ENCODE measurements around the gene SPOCK1. TPM values are rescaled to one million over a fixed set of nuclear protein-coding genes. Genes with fewer than 3 reads are reported as not detected.

SPOCK1 gene
- total RNA-seq, 2 donors from 2014 or later, result not detected

DNA sequence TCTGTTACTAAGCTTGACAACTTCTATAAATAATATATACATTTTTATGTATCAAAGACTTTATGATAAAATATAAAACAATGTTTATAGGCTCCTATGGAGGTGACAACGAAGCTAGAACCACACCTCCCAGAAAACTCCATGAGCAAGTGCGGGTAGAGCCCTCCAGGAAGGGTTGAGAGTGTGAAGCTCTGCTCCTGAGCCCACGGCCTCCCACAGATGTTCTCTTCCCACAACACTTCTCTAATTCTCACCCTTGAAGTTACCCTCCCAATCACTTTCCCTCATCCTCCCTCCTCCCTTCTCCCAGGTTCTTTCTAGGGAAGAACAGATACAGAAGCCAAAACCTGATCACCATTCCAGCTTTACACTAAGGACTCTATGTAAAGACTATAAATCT is 427.6 kb downstream of the SPOCK1 start:
- Mint-ChIP-seq H3K4me1 (ENCODE audit: low read depth) (no peaks in the 10 kb centered on the region), H3K4me3 (no peak overlapping the region)

DNA sequence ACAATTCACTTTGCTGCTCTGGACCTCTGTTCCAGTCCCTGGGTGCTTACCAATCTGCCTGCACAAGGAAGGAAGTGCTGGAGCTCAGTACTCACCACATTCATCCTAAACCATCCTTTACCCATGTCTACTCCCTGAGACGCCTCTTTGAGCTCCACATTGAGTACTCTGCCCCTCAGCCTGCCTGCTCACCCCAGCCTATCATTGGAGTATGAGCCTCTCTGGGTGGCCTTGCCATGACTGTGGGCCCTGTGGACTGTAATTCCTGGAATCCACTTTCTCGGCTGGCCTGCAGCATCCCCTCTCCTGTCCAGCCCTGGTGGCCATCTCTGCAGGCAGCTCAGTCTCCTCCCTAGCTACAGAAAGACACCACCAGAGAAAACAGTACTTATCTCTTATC is 428.6 kb downstream of the SPOCK1 start:
- no peaks in the 10 kb centered on the region for H3K36me3 Mint-ChIP-seq (ENCODE audit: insufficient read depth in 2 of 2)
- H3K27ac Mint-ChIP-seq, result no peak overlapping the region
- no peaks in the 10 kb centered on the region for H3K27me3 Mint-ChIP-seq (ENCODE audit: low read depth)
- H3K4me1 Mint-ChIP-seq (ENCODE audit: low read depth), result no peaks in the 10 kb centered on the region
- DNase-seq (no peak), ATAC-seq (replicated peaks in 1 of 2) (no peak)
- H3K4me3 Mint-ChIP-seq, result no peak overlapping the region
- peaks cover 0 to 2% of the 10 kb centered on the region in 2 donors for H3K9me3 Mint-ChIP-seq

More for the DNA sequence above, 427.6 kb downstream of the SPOCK1 start:
- H3K27me3 Mint-ChIP-seq (ENCODE audit: low read depth), result no peaks in the 10 kb centered on the region
- no peaks in the 10 kb centered on the region for H3K36me3 Mint-ChIP-seq (ENCODE audit: insufficient read depth in 2 of 2)
- DNase-seq, result no peak
- H3K9me3 Mint-ChIP-seq, result peaks cover 0 to 2% of the 10 kb centered on the region in 2 donors
- ATAC-seq (replicated peaks in 1 of 2), result no peak
- H3K27ac Mint-ChIP-seq, result no peak overlapping the region

DNA sequence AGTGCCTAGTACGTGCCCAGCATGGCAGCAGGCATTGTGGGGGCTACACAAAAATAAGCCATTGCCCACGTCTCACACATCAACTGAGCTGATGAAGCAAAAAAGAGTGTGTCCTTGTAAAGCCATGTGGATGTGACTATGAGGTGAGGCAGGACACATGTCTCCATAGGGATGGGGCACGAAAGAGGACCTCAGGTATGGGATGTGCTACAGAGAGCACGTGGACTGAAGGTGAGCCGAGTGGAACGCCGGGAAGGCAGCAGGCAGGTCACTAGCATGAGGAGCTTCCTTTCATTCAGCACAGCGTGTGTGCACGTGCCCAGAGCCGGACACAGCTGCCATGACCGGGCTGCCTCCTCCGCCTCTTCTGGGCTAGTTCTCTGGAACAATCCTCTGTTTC is 429.8 kb downstream of the SPOCK1 start:
- no peak for ATAC-seq (replicated peaks in 1 of 2)
- Mint-ChIP-seq H3K27me3 (ENCODE audit: low read depth) (no peaks in the 10 kb centered on the region), H3K4me1 (ENCODE audit: low read depth) (no peaks in the 10 kb centered on the region), H3K27ac (no peak overlapping the region), H3K36me3 (ENCODE audit: insufficient read depth in 2 of 2) (no peaks in the 10 kb centered on the region), H3K9me3 (peaks cover 0 to 2% of the 10 kb centered on the region in 2 donors), H3K4me3 (no peak overlapping the region)
- DNase-seq, result no peak

DNA sequence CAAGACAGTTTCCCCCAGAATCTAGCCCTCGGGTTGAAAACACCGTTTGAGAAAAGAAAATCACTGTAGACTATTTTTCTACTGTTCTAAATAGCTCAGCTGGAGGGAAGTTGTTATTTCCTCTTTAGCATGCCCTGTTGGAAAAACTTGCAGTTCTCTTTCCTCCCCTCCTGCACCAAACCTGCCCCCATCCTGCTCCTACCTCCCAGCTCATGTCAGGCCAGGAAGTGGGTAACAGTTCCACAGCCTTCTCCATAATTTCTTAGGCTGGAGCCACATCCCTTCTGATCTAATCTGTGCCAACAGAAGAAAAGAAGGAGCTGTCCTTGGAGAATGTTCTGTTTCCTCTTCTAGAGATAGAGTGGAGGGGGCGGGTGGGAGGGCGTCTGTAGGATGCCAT is 437.7 kb downstream of the SPOCK1 start:
- ATAC-seq (replicated peaks in 1 of 2) (no peak), DNase-seq (no peak)
- H3K27ac Mint-ChIP-seq, result no peak overlapping the region
- H3K27me3 Mint-ChIP-seq (ENCODE audit: low read depth), result no peaks in the 10 kb centered on the region
- H3K36me3 Mint-ChIP-seq (ENCODE audit: insufficient read depth in 2 of 2), result no peaks in the 10 kb centered on the region
- H3K4me3 Mint-ChIP-seq, result no peak overlapping the region
- H3K9me3 Mint-ChIP-seq, result no peaks in the 10 kb centered on the region
- no peaks in the 10 kb centered on the region for H3K4me1 Mint-ChIP-seq (ENCODE audit: low read depth)

DNA sequence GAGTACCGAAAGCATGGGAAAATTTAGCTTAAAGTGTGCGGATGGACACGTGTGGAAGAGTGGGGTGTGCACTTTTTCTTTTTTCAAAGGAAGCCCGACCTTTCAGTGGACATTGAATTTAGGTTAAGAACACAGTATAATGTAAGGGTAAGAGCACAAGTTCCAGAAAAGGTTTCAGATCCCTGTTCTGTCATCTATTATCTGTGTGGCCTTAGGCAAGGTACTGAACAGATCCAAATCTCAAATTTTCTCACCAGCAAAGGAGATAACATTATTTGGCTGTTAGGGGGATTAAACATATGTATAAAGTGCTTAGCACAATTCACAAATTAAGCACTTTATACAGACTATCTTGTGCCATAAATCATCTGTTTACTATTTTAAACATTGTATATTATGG is 441.0 kb downstream of the SPOCK1 start:
- ATAC-seq (replicated peaks in 1 of 2), result no peak
- DNase-seq, result no peak
- Mint-ChIP-seq H3K27ac (no peak overlapping the region), H3K4me1 (ENCODE audit: low read depth) (no peaks in the 10 kb centered on the region), H3K36me3 (ENCODE audit: insufficient read depth in 2 of 2) (no peaks in the 10 kb centered on the region), H3K4me3 (no peak overlapping the region), H3K27me3 (ENCODE audit: low read depth) (no peaks in the 10 kb centered on the region), H3K9me3 (no peaks in the 10 kb centered on the region)

DNA sequence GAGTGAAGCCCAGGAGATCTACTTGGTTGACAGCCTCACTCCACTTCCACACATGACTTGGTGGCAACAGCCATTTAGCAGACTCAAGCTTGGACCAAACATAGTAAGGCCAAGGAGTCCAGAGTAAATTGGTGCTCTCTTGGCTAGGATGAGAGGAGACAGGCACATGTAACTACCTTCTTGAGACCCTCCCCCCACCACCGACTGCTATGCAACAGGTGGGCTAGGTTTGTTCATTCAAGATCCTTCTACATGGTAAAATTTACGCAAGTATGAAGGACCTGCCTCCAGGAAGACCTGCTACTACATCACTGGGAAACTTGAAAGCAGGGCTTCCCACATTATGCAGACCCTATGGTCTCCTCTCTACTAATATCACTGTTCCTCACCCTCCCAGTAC is 442.4 kb downstream of the SPOCK1 start:
- DNase-seq (no peak), ATAC-seq (replicated peaks in 1 of 2) (no peak)
- H3K36me3 Mint-ChIP-seq (ENCODE audit: insufficient read depth in 2 of 2), result no peaks in the 10 kb centered on the region
- H3K27ac Mint-ChIP-seq, result no peak overlapping the region
- H3K4me3 Mint-ChIP-seq, result no peak overlapping the region
- no peaks in the 10 kb centered on the region for H3K4me1 Mint-ChIP-seq (ENCODE audit: low read depth)
- H3K27me3 Mint-ChIP-seq (ENCODE audit: low read depth), result no peaks in the 10 kb centered on the region
- H3K9me3 Mint-ChIP-seq, result no peaks in the 10 kb centered on the region

DNA sequence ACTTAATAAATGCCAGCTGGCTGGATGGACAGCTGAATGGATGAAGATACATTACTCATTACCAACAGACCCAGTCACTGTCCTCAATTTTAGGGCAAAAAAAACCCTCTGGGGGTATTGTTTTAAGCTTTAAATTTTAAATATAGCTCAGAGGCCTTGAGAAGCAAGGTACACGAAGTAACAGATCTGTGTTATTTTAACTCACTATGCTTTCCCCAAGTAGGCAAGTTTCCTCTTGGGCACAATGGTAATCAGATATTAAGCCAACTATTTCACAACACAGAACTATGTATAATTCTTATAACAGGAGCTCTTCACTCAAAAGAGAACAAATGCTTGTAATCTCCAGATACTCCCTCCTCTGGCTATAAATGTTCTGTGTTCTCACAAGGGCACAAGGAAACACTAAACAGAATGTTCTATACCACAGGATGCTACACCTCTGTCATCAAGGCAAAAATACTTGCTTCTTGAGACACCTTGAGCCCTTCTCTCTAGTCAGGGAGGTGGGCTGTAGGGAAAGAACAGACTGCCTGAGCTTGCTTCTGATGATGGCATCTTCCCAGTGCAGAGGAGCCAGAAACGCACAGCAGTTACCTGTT is 443.8 kb downstream of the SPOCK1 start:
- H3K27ac Mint-ChIP-seq, result no peak overlapping the region
- no peaks in the 10 kb centered on the region for H3K27me3 Mint-ChIP-seq (ENCODE audit: low read depth)
- no peak for ATAC-seq (replicated peaks in 1 of 2)
- no peak for DNase-seq
- H3K4me3 Mint-ChIP-seq, result no peak overlapping the region
- no peaks in the 10 kb centered on the region for H3K36me3 Mint-ChIP-seq (ENCODE audit: insufficient read depth in 2 of 2)
- no peaks in the 10 kb centered on the region for H3K9me3 Mint-ChIP-seq
- no peaks in the 10 kb centered on the region for H3K4me1 Mint-ChIP-seq (ENCODE audit: low read depth)

DNA sequence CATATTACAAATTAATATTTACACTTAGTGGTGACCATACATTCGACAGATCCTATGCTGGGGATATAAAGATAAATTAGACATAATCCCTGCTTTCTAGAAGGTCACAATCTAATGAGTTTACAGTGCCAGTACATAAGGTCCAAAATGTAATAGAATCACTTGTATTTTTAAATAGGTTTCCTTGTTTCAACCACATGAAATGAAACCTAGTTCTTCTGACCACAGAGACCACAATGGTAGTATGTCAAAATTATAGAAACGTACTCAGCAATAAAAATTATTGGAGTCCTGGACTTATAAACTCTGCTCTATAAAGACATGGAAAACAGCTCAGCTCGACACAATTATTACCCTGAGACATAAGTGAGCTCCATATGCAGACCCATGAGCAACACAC is 444.3 kb downstream of the SPOCK1 start:
- no peak overlapping the region for H3K4me3 Mint-ChIP-seq
- ATAC-seq (replicated peaks in 1 of 2) (no peak), DNase-seq (no peak)
- no peaks in the 10 kb centered on the region for H3K36me3 Mint-ChIP-seq (ENCODE audit: insufficient read depth in 2 of 2)
- H3K27me3 Mint-ChIP-seq (ENCODE audit: low read depth), result no peaks in the 10 kb centered on the region
- no peak overlapping the region for H3K27ac Mint-ChIP-seq
- no peaks in the 10 kb centered on the region for H3K4me1 Mint-ChIP-seq (ENCODE audit: low read depth)
- no peaks in the 10 kb centered on the region for H3K9me3 Mint-ChIP-seq

DNA sequence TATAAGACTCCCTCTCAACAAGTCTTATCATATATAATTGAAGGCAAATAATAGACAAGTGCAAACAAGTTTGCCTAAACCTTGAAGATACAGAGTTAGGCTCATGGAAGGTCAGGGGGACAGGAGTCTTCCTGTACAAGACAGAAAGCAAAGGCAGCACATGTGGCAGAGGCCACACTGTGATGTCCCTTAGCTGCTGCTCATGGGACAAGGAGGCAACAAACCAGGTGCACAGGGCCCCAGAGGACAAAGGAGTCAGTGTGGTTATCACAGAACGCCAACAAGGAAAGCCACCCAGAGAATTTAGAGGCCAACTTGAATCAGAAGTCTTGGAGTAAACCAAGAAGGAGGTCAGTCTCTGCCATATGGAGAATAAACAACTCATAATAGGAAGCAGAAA is 444.8 kb downstream of the SPOCK1 start:
- no peak overlapping the region for H3K27ac Mint-ChIP-seq
- ATAC-seq (replicated peaks in 1 of 2), result no peak
- no peaks in the 10 kb centered on the region for H3K4me1 Mint-ChIP-seq (ENCODE audit: low read depth)
- no peak overlapping the region for H3K4me3 Mint-ChIP-seq
- DNase-seq, result no peak
- no peaks in the 10 kb centered on the region for H3K36me3 Mint-ChIP-seq (ENCODE audit: insufficient read depth in 2 of 2)
- H3K9me3 Mint-ChIP-seq, result no peaks in the 10 kb centered on the region
- no peaks in the 10 kb centered on the region for H3K27me3 Mint-ChIP-seq (ENCODE audit: low read depth)

DNA sequence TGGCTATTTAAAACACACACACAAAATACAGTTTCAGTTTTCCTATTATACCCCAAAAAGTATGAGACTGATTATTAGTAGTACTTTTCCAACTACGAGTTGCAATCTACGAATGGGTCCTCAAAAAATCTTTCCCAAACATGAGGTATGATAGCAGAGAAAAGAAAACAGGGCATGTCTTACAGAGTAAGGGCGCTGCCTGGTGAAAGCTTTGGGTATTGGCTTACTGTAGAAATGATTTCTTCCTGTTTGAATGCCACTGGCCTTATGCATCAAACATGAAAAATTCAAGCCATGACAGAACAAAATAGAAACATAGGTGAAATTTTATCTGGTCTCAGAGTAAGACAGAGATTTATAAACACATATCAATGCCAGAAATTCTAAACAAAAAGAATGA is 448.0 kb downstream of the SPOCK1 start:
- H3K27me3 Mint-ChIP-seq (ENCODE audit: low read depth), result no peaks in the 10 kb centered on the region
- H3K4me1 Mint-ChIP-seq (ENCODE audit: low read depth), result no peaks in the 10 kb centered on the region
- H3K9me3 Mint-ChIP-seq, result no peaks in the 10 kb centered on the region
- H3K4me3 Mint-ChIP-seq, result no peak overlapping the region
- no peaks in the 10 kb centered on the region for H3K36me3 Mint-ChIP-seq (ENCODE audit: insufficient read depth in 2 of 2)
- no peak overlapping the region for H3K27ac Mint-ChIP-seq
- DNase-seq (no peak), ATAC-seq (replicated peaks in 1 of 2) (no peak)

DNA sequence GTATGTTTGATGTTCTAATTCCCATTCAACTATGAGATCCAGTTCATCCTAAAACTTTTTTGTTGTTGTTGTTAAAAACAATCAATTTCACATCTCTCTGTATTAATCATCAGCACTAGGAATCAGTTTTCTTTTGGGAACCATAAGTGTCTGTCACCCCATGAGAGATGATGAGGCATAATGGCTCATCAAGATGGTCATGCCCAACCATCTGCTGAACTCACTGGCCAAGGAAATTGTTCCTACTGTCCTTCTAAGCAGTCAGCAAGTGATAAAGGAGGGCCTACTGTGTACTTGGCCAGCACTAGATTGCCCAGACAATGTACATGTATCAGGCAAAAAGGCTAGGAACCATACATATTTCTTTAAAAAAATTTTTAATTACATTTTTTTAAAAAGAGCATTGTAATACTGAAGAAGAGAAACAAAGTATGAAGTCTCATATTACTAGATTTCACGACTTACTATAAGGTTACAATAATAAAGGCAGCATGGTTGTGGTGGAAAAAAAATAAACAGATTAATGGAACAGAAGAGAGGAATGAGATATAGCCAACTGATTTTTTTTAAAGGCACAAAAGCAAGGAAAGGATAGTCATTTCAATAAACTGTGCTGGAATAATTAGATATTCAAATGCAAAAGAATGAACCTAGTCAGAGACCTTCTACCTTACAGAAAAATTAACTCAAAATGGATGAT is 458.3 kb downstream of the SPOCK1 start:
- ATAC-seq (replicated peaks in 1 of 2), result no peak
- H3K4me1 Mint-ChIP-seq (ENCODE audit: low read depth), result no peaks in the 10 kb centered on the region
- H3K4me3 Mint-ChIP-seq, result no peak overlapping the region
- H3K27me3 Mint-ChIP-seq (ENCODE audit: low read depth), result no peaks in the 10 kb centered on the region
- H3K9me3 Mint-ChIP-seq, result peaks cover 3 to 9% of the 10 kb centered on the region in 2 donors
- H3K36me3 Mint-ChIP-seq (ENCODE audit: insufficient read depth in 2 of 2), result no peaks in the 10 kb centered on the region
- no peak overlapping the region for H3K27ac Mint-ChIP-seq
- DNase-seq, result no peak

DNA sequence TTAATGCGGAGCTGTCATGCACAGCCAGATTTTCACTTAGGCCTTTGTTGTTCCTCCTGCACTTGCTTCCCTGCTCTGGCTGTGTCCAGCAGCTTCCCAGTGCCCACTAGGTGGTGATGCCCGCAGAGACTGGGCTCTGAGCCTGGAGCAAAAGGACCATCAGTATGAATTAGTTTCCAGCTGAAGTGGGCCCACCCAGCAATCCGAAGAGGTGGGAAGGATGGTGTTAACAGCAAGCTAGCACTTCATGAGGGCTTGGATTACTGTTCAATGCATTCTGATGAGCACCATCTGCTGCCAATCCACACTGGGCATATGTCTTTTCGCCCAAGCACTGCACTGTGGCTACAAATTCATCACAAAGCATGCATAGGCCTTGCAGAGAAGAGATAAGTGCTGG is 459.1 kb downstream of the SPOCK1 start:
- Mint-ChIP-seq H3K9me3 (peaks cover 3 to 9% of the 10 kb centered on the region in 2 donors), H3K27ac (no peak overlapping the region), H3K4me3 (no peak overlapping the region), H3K36me3 (ENCODE audit: insufficient read depth in 2 of 2) (no peaks in the 10 kb centered on the region), H3K4me1 (ENCODE audit: low read depth) (no peaks in the 10 kb centered on the region), H3K27me3 (ENCODE audit: low read depth) (no peaks in the 10 kb centered on the region)
- ATAC-seq (replicated peaks in 1 of 2) (no peak), DNase-seq (no peak)

DNA sequence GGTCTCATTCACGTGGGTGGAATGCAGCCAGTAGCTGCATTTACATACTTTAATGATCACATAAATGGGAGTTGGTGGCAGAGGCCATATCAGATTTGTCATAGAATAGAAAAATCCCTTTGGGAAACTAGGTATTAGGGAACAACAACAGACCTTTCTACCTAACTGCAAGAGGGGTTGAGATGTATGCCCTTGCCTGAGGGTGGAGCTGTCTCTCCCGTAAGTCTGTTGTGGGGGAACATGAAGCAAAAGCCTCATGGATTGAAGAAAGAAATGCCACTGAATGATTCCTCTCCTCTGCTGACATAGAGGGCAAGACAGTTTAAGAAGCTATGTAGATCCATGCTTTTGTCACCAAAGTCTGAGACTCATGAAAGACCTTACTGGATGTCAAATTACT is 461.3 kb downstream of the SPOCK1 start:
- Mint-ChIP-seq H3K36me3 (ENCODE audit: insufficient read depth in 2 of 2) (no peaks in the 10 kb centered on the region), H3K9me3 (peaks cover 3 to 6% of the 10 kb centered on the region in 2 donors), H3K27ac (no peak overlapping the region), H3K4me3 (no peak overlapping the region), H3K4me1 (ENCODE audit: low read depth) (no peaks in the 10 kb centered on the region), H3K27me3 (ENCODE audit: low read depth) (no peaks in the 10 kb centered on the region)
- DNase-seq (no peak), ATAC-seq (replicated peaks in 1 of 2) (no peak)

DNA sequence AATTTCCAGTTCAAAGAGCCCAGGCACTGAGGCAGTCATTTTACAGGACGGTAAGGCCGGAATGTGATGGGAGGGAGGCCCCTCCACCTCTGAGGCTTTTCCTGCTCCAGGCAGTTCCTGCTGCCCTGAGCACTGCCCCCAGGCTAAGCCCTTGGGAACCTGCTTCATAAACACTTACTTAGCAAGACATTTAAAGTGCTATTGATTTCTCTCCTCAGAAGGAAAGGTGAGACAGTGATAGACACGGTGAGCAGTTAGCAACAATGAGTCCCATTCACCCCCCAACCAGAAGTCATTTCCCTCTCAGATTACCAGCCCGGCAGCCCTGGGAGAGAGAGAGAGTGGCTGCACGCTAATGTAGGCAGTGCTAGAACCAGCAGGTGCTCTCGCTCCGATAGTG is 462.5 kb downstream of the SPOCK1 start:
- peaks cover 0 to 1% of the 10 kb centered on the region in 2 donors for H3K9me3 Mint-ChIP-seq
- no peak overlapping the region for H3K4me3 Mint-ChIP-seq
- no peak overlapping the region for H3K27ac Mint-ChIP-seq
- H3K27me3 Mint-ChIP-seq (ENCODE audit: low read depth), result peaks cover 6% of the 10 kb centered on the region
- ATAC-seq (replicated peaks in 1 of 2) (no peak), DNase-seq (no peak)
- H3K4me1 Mint-ChIP-seq (ENCODE audit: low read depth), result no peaks in the 10 kb centered on the region
- H3K36me3 Mint-ChIP-seq (ENCODE audit: insufficient read depth in 2 of 2), result no peaks in the 10 kb centered on the region

Data from activated T-cell treated with anti-CD3 and anti-CD28 coated beads, Interleukin-2, amount 50 U/mL, for 72 hours (primary cell).